Stimulated activated CD4-positive, alpha-beta T cell treated with anti-CD3 and anti-CD28 coated beads, Interleukin-4, amount 100 ng/mL, for 48 hours (primary cell): ENCODE results near the gene UQCC5.

ENCODE experiments used
- DNase-seq, 2 donors: peaks; one replicate each; pipeline ENCODE4 v3.0.0-alpha.2; 2020; ENCODE audit warnings: low read depth in 2 of 2

Gene UQCC5

GRCh38 chr3:52570076-52570475, 33.7 kb downstream of the UQCC5 start:
- no peak for DNase-seq

GRCh38 chr3:52572221-52572620, 35.8 kb downstream of the UQCC5 start:
- no peak for DNase-seq

GRCh38 chr3:52574056-52574965, 37.9 kb downstream of the UQCC5 start:
- no peak for DNase-seq
